ENCODE results near the gene LMLN.
"Not testable (repeated sequence)": the region's sequence is repeated elsewhere in the genome, so short reads cannot be mapped to it uniquely, and the experiment has no call there.

Gene LMLN

GRCh38 chr3:198067416-198067815, 107.4 kb downstream of the LMLN start:
- no peaks in the 10 kb centered on the region for H3K9me3 Mint-ChIP-seq
- H3K4me3 Mint-ChIP-seq = no peak overlapping the region
- H3K27ac Mint-ChIP-seq = no peak overlapping the region
- no peaks in the 10 kb centered on the region for H3K27me3 Mint-ChIP-seq
- DNase-seq = no peak
- H3K36me3 Mint-ChIP-seq (ENCODE audit: low read depth) = peaks cover 43% of the 10 kb centered on the region
- H3K4me1 Mint-ChIP-seq (ENCODE audit: low read depth) = peaks cover 44% of the 10 kb centered on the region

GRCh38 chr3:198070871-198071270, 110.9 kb downstream of the LMLN start:
- H3K9me3 Mint-ChIP-seq = no peaks in the 10 kb centered on the region
- peak overlapping the region; percentile 56 for H3K4me3 Mint-ChIP-seq
- peak overlapping the region; percentile 95 for H3K27ac Mint-ChIP-seq
- peaks cover 59% of the 10 kb centered on the region for H3K4me1 Mint-ChIP-seq (ENCODE audit: low read depth)
- peaks cover under 1% of the 10 kb centered on the region for H3K27me3 Mint-ChIP-seq
- no peak for DNase-seq
- H3K36me3 Mint-ChIP-seq (ENCODE audit: low read depth) = peaks cover 41% of the 10 kb centered on the region

GRCh38 chr3:198071602-198072287, 111.7 kb downstream of the LMLN start:
- Mint-ChIP-seq H3K36me3 (ENCODE audit: low read depth) (peaks cover 43% of the 10 kb centered on the region), H3K27me3 (peaks cover 3% of the 10 kb centered on the region), H3K4me3 (peak overlapping the region; percentile 56), H3K9me3 (no peaks in the 10 kb centered on the region), H3K4me1 (ENCODE audit: low read depth) (peaks cover 68% of the 10 kb centered on the region), H3K27ac (peak overlapping the region; percentile 95)
- peak; percentile 62 for DNase-seq

- Mint-ChIP-seq H3K27me3 (peaks cover 5% of the 10 kb centered on the region), H3K9me3 (no peaks in the 10 kb centered on the region), H3K4me3 (no peak overlapping the region), H3K27ac (no peak overlapping the region), H3K4me1 (ENCODE audit: low read depth) (peaks cover 60% of the 10 kb centered on the region), H3K36me3 (ENCODE audit: low read depth) (peaks cover 29% of the 10 kb centered on the region)
- DNase-seq = no peak
Measured at GRCh38 chr3:198076722-198077308, 116.8 kb downstream of the LMLN start.

GRCh38 chr3:198079771-198080520, 119.9 kb downstream of the LMLN start:
- peak overlapping the region; percentile 97 for H3K27ac Mint-ChIP-seq
- H3K27me3 Mint-ChIP-seq = peaks cover 26% of the 10 kb centered on the region
- DNase-seq = peak; percentile 80
- H3K9me3 Mint-ChIP-seq = no peaks in the 10 kb centered on the region
- H3K36me3 Mint-ChIP-seq (ENCODE audit: low read depth) = peaks cover 14% of the 10 kb centered on the region
- H3K4me3 Mint-ChIP-seq = peak overlapping the region; percentile 86
- peaks cover 41% of the 10 kb centered on the region for H3K4me1 Mint-ChIP-seq (ENCODE audit: low read depth)

GRCh38 chr3:198080521-198081384, 120.7 kb downstream of the LMLN start:
- Mint-ChIP-seq H3K36me3 (ENCODE audit: low read depth) (peaks cover 7% of the 10 kb centered on the region), H3K4me3 (peak overlapping the region; percentile 86), H3K9me3 (no peaks in the 10 kb centered on the region), H3K27me3 (peaks cover 34% of the 10 kb centered on the region), H3K4me1 (ENCODE audit: low read depth) (peaks cover 33% of the 10 kb centered on the region), H3K27ac (peak overlapping the region; percentile 97)
- peak; percentile 90 for DNase-seq

- Mint-ChIP-seq H3K36me3 (ENCODE audit: low read depth) (peaks cover 2% of the 10 kb centered on the region), H3K9me3 (no peaks in the 10 kb centered on the region), H3K4me1 (ENCODE audit: low read depth) (peaks cover 26% of the 10 kb centered on the region), H3K27me3 (peaks cover 36% of the 10 kb centered on the region), H3K27ac (no peak overlapping the region), H3K4me3 (peak overlapping the region; percentile 50)
- DNase-seq = no peak
Measured at GRCh38 chr3:198081421-198081844, 121.4 kb downstream of the LMLN start.

GRCh38 chr3:198082226-198082625, 122.2 kb downstream of the LMLN start:
- not testable (repeated sequence) for H3K36me3 Mint-ChIP-seq (ENCODE audit: low read depth); H3K9me3 Mint-ChIP-seq; DNase-seq; H3K27ac Mint-ChIP-seq
- H3K4me1 Mint-ChIP-seq (ENCODE audit: low read depth) = peaks cover 19% of the 10 kb centered on the region
- H3K27me3 Mint-ChIP-seq = peaks cover 43% of the 10 kb centered on the region
- peak overlapping the region; percentile 50 for H3K4me3 Mint-ChIP-seq

GRCh38 chr3:198088421-198088955, 128.5 kb downstream of the LMLN start:
- H3K4me3 Mint-ChIP-seq = no peak overlapping the region
- no peaks in the 10 kb centered on the region for H3K36me3 Mint-ChIP-seq (ENCODE audit: low read depth)
- peaks cover 4% of the 10 kb centered on the region for H3K9me3 Mint-ChIP-seq
- peaks cover 69% of the 10 kb centered on the region for H3K27me3 Mint-ChIP-seq
- peaks cover 8% of the 10 kb centered on the region for H3K4me1 Mint-ChIP-seq (ENCODE audit: low read depth)
- DNase-seq = no peak
- H3K27ac Mint-ChIP-seq = no peak overlapping the region

GRCh38 chr3:198090795-198091332, 130.8 kb downstream of the LMLN start:
- H3K36me3 Mint-ChIP-seq (ENCODE audit: low read depth) = no peaks in the 10 kb centered on the region
- H3K27ac Mint-ChIP-seq = no peak overlapping the region
- peaks cover 54% of the 10 kb centered on the region for H3K27me3 Mint-ChIP-seq
- H3K4me1 Mint-ChIP-seq (ENCODE audit: low read depth) = peaks cover 9% of the 10 kb centered on the region
- no peak overlapping the region for H3K4me3 Mint-ChIP-seq
- peaks cover 12% of the 10 kb centered on the region for H3K9me3 Mint-ChIP-seq
- DNase-seq = no peak

- H3K27ac Mint-ChIP-seq = no peak overlapping the region
- peaks cover 18% of the 10 kb centered on the region for H3K9me3 Mint-ChIP-seq
- DNase-seq = no peak
- H3K4me3 Mint-ChIP-seq = no peak overlapping the region
- H3K4me1 Mint-ChIP-seq (ENCODE audit: low read depth) = peaks cover 10% of the 10 kb centered on the region
- H3K36me3 Mint-ChIP-seq (ENCODE audit: low read depth) = peaks cover 2% of the 10 kb centered on the region
- peaks cover 43% of the 10 kb centered on the region for H3K27me3 Mint-ChIP-seq
Measured at GRCh38 chr3:198092276-198092675, 132.3 kb downstream of the LMLN start.

GRCh38 chr3:198093112-198093679, 133.2 kb downstream of the LMLN start:
- Mint-ChIP-seq H3K4me1 (ENCODE audit: low read depth) (peaks cover 12% of the 10 kb centered on the region), H3K36me3 (ENCODE audit: low read depth) (peaks cover 4% of the 10 kb centered on the region), H3K27ac (no peak overlapping the region), H3K27me3 (peaks cover 33% of the 10 kb centered on the region), H3K4me3 (no peak overlapping the region), H3K9me3 (peaks cover 20% of the 10 kb centered on the region)
- no peak for DNase-seq

Data from activated T-cell treated with anti-CD3 and anti-CD28 coated beads, Interleukin-2, amount 50 U/mL, for 24 hours (primary cell).